ENCODE results near the gene DNAH9.

DNA sequence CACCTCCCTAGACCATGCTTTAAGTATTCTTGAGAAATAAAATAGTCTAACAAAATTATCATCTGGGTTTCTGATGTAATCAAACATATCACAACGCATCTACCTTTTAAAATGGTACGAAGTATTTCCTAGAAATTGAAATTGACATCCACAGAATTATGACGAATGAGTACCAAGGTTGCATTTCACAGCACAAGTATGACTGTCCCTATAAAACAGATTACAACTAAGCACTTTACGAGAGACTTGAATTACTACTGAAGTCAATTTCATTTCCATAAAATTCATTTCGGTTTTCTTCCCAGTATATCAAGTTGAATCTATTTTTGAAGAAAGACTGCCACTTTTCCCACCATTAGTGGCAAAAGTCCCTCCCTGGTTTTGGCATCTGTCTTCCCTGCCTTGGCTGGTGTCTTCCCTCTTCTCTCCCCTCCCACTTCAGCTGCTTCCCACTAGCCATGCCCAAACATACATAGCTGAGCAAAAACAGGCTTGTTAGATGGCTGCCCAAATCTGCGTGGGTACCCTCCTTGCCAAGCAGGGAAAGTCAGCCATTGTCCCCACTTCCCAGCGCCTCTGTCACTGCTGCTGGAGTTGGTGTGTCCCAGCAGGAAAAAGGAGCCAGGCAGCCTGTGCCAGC is 29.2 kb downstream of the DNAH9 start:
- TF ChIP-seq, protein P1, sequence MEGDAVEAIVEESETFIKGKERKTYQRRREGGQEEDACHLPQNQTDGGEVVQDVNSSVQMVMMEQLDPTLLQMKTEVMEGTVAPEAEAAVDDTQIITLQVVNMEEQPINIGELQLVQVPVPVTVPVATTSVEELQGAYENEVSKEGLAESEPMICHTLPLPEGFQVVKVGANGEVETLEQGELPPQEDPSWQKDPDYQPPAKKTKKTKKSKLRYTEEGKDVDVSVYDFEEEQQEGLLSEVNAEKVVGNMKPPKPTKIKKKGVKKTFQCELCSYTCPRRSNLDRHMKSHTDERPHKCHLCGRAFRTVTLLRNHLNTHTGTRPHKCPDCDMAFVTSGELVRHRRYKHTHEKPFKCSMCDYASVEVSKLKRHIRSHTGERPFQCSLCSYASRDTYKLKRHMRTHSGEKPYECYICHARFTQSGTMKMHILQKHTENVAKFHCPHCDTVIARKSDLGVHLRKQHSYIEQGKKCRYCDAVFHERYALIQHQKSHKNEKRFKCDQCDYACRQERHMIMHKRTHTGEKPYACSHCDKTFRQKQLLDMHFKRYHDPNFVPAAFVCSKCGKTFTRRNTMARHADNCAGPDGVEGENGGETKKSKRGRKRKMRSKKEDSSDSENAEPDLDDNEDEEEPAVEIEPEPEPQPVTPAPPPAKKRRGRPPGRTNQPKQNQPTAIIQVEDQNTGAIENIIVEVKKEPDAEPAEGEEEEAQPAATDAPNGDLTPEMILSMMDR (IDR thresholded peaks at IDR 0.05): no peak
- TF ChIP-seq POLR2A (IDR thresholded peaks at IDR 0.05) (no peak), EP300 (IDR thresholded peaks at IDR 0.05) (no peak)
